ENCODE data around the gene TUFT1.

TUFT1 gene

DNA sequence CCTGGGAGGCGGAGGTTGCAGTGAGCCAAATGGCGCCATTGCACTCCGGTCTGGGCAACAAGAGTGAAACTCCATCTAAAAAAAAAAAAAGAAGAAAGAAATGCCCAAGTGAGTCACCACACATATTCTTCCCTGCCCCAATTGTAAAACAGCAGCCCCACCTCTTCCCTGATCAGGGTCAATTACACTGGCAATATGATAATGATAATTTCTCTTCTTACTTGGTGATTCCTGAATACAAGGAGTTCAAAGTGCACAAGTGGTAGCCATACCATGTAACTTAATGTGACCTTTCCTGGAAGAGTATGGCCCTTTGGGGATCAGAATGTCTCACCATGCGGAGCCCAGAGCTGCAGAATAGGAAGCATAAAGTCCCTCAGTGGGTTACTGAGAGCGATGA is 40.7 kb upstream of the TUFT1 start:
- TF ChIP-seq, protein P1, sequence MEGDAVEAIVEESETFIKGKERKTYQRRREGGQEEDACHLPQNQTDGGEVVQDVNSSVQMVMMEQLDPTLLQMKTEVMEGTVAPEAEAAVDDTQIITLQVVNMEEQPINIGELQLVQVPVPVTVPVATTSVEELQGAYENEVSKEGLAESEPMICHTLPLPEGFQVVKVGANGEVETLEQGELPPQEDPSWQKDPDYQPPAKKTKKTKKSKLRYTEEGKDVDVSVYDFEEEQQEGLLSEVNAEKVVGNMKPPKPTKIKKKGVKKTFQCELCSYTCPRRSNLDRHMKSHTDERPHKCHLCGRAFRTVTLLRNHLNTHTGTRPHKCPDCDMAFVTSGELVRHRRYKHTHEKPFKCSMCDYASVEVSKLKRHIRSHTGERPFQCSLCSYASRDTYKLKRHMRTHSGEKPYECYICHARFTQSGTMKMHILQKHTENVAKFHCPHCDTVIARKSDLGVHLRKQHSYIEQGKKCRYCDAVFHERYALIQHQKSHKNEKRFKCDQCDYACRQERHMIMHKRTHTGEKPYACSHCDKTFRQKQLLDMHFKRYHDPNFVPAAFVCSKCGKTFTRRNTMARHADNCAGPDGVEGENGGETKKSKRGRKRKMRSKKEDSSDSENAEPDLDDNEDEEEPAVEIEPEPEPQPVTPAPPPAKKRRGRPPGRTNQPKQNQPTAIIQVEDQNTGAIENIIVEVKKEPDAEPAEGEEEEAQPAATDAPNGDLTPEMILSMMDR (conservative IDR thresholded peaks at IDR 0.05), result no peak
- no peak for TF ChIP-seq ZFX (IDR thresholded peaks at IDR 0.05)
- no peak overlapping the region for H3K27ac ChIP-seq

- H3K27ac ChIP-seq, result no peak overlapping the region
- no peak for TF ChIP-seq ZFX (IDR thresholded peaks at IDR 0.05)
- TF ChIP-seq, protein P1 (conservative IDR thresholded peaks at IDR 0.05), result no peak
These were observed 40.2 kb upstream of the TUFT1 start for GRCh38 chr1:151499930-151500329.

DNA sequence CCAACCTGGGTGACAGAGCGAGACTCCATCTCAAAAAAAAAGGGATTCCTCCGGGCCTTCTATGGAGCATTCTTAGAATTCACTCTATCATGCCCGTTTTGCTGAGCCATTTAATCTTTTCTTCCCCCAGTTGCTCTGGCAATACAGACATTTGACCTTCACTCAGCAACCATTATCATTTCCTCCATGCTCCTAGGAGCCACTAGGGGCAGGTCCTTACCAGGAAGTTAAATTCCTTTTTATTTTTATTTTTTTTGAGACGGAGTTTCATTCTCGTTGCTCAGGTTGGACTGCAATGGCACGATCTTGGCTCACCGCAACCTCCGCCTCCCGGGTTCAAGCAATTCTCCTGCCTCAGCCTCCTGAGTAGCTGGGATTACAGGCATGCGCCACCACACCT is 38.6 kb upstream of the TUFT1 start:
- H3K27ac ChIP-seq, result no peak overlapping the region
- TF ChIP-seq, protein P1 (conservative IDR thresholded peaks at IDR 0.05), result peak; percentile 57; the same call in 1 of the 2 replicates
- TF ChIP-seq ZFX (IDR thresholded peaks at IDR 0.05), result no peak

GRCh38 chr1:151502035-151502700 is 37.9 kb upstream of the TUFT1 start:
- TF ChIP-seq ZFX (IDR thresholded peaks at IDR 0.05), result no peak
- TF ChIP-seq, protein P1 (conservative IDR thresholded peaks at IDR 0.05), result no peak
- no peak overlapping the region for H3K27ac ChIP-seq

DNA sequence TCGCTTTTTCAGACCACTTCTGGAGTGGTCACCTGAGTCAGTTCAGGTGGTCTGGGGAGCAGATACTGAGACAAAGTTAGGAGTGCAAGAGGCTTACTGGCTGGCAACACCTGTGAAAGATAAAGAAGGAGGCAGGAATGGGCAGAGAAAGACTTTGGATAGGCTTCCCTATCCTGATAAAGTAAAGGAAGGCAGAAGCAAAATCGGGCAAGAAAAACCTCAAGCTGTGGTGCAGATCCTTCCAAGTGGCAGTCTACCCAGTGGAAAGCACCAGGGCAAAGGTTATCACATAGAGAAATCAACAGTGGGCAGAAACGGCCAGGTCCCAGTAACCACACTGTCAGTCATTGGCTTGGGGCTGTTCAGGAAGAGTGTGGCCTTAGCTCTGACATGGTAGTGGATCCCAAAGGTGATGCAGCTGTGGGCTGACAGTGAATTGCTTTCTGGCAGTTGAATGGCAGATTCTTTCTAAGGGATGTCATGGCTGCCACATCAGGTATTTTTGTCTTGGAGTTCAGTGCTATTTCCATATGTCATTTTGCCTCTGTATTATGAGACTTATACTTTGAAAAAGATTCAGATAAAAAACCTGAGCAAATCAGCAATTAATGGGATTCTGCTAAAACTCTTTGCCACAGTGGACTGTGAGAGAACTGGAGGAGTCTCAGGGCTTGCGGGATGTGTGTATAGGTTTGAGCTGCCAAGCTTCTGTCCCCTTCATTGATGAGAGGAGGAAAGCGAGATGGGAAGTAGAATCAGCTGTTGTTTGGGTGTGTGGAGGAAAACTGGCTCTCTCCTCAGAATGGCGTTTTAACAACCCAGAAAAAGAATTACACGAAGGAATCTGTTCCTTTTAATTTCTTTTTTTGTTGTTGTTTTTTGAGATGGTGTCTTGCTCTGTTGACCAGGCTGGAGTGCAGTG is 37.0 kb upstream of the TUFT1 start:
- TF ChIP-seq, protein P1 (conservative IDR thresholded peaks at IDR 0.05), result no peak
- TF ChIP-seq ZFX (IDR thresholded peaks at IDR 0.05), result no peak

DNA sequence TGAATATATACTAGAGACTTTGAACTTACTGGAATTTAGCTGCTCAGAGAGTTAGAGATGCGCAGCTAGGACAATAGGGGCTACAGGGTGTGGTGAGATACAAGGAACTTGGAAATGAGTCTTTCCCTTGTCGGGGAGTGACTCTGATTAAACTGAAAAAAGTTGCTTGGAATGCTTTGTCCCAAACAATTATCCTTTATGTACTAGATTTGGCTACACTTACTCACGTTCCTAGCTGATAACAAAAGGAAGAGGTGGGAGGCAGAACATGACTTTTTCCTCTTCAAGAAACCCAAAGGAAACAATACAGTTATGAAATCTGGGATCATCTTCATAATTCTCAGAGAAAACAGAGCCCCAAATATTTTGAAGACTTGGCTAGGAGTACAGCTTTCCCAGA is 35.9 kb upstream of the TUFT1 start:
- no peak overlapping the region for H3K27ac ChIP-seq
- TF ChIP-seq ZFX (IDR thresholded peaks at IDR 0.05), result no peak
- TF ChIP-seq, protein P1 (conservative IDR thresholded peaks at IDR 0.05), result no peak

More for the DNA sequence above, 37.0 kb upstream of the TUFT1 start:
- H3K27ac ChIP-seq, result no peak overlapping the region

GRCh38 chr1:151504759-151505158 is 35.4 kb upstream of the TUFT1 start:
- TF ChIP-seq ZFX (IDR thresholded peaks at IDR 0.05), result no peak
- no peak overlapping the region for H3K27ac ChIP-seq
